Peyer's patch (tissue), 4 donors: ENCODE measurements around the gene SERTAD1. TPM values are rescaled to one million over a fixed set of nuclear protein-coding genes. Genes with fewer than 3 reads are reported as not detected.

Source experiments
- DNase-seq, 3 donors: peaks; one replicate each; pipeline ENCODE4 v3.0.0-alpha.2; 2017 to 2019
- H3K27ac ChIP-seq, 4 donors: fragments of 200-600 bp; sonication (generic); one replicate each; pipeline ENCODE4 v1.5.1; 2016 to 2019
- H3K27me3 ChIP-seq, 2 donors: fragments of 200-600 bp; sonication (generic); one replicate each; pipeline ENCODE4 v1.5.1; 2019
- H3K36me3 ChIP-seq, 3 donors: fragments of 200-600 bp; sonication (generic); one replicate each; pipeline ENCODE4 v1.5.1; 2016 to 2019
- H3K4me1 ChIP-seq, 4 donors: fragments of 200-600 bp; sonication (generic); one replicate each; pipeline ENCODE4 v1.5.1; 2016 to 2019
- H3K4me3 ChIP-seq, 4 donors: fragments of 200-600 bp; sonication (generic); 1 replicate in 3 of 4; 2 replicates in 1 of 4; pipeline ENCODE4 v1.5.1; 2016 to 2019; ENCODE audit warnings: mild to moderate bottlenecking in 1 of 4
- H3K9me3 ChIP-seq, 4 donors: fragments of 200-600 bp; sonication (generic); one replicate each; pipeline ENCODE4 v1.5.1; 2016 to 2019; ENCODE audit warnings: mild to moderate bottlenecking in 1 of 4
- CTCF ChIP-seq, 6 experiments: fragments of 450-650 bp in 4 of 6; fragments of 200-600 bp in 2 of 6; sonication (generic) in 1 of 6; IDR thresholded peaks; one replicate each; pipeline ENCODE4 v1.5.1; 2017 to 2019; ENCODE audit warnings: antibody characterized with exemption in 6 of 6, mild to moderate bottlenecking in 3 of 6, moderate library complexity in 1 of 6
- POLR2A ChIP-seq, 2 donors: fragments of 450-650 bp; IDR thresholded peaks; one replicate each; pipeline ENCODE4 v1.5.1; 2017; ENCODE audit warnings: antibody characterized with exemption in 2 of 2, mild to moderate bottlenecking in 2 of 2, moderate library complexity in 2 of 2
- total RNA-seq, 4 donors: library from RNA; depleted of rRNA; stranded (reverse); fragments of >200 nt; gene quantifications; one replicate each; pipeline ENCODE4 v1.1.0, GENCODE V29; 2016

Gene SERTAD1
- total RNA-seq, 4 donors from 2014 or later: 4.1 to 18.2 (median 11.6) TPM

GRCh38 chr19:40414542-40415535, 11.0 kb downstream of the SERTAD1 start:
- Histone ChIP-seq H3K4me3 (no peak overlapping the region), H3K27me3 (no peaks in the 10 kb centered on the region), H3K9me3 (no peaks in the 10 kb centered on the region), H3K27ac (no peak overlapping the region), H3K4me1 (peaks cover 0 to 9% (median 0%) of the 10 kb centered on the region in 4 donors), H3K36me3 (no peaks in the 10 kb centered on the region)
- no peak for TF ChIP-seq POLR2A (IDR thresholded peaks at IDR 0.05)
- TF ChIP-seq CTCF (IDR thresholded peaks at IDR 0.05): no peak
- DNase-seq: no peak

GRCh38 chr19:40413291-40413845, 12.4 kb downstream of the SERTAD1 start, which contains the start of gene PRX:
PRX (minus strand) TSS chr19:40413378; CDS start chr19:40407932, 5,446 bp downstream.
- no peak within 1 kb of the TSS for H3K4me3 ChIP-seq
- H3K27ac ChIP-seq: no peak within 1 kb of the TSS
- peaks cover 0 to 9% (median 0%) of the 10 kb centered on the region in 4 donors for H3K4me1 ChIP-seq
- no peaks in the 10 kb centered on the region for H3K36me3 ChIP-seq
- H3K27me3 ChIP-seq: no peaks in the 10 kb centered on the region
- DNase-seq: no peak
- TF ChIP-seq CTCF (IDR thresholded peaks at IDR 0.05): no peak
- TF ChIP-seq POLR2A (IDR thresholded peaks at IDR 0.05): no peak
- no peaks in the 10 kb centered on the region for H3K9me3 ChIP-seq

GRCh38 chr19:40412866-40413265, 12.9 kb downstream of the SERTAD1 start:
- no peaks in the 10 kb centered on the region for H3K9me3 ChIP-seq
- no peak for DNase-seq
- H3K4me3 ChIP-seq: no peak overlapping the region
- no peak overlapping the region for H3K27ac ChIP-seq
- H3K4me1 ChIP-seq: peaks cover 0 to 9% (median 0%) of the 10 kb centered on the region in 4 donors
- H3K36me3 ChIP-seq: no peaks in the 10 kb centered on the region
- H3K27me3 ChIP-seq: no peaks in the 10 kb centered on the region
- no peak for TF ChIP-seq POLR2A (IDR thresholded peaks at IDR 0.05)

- DNase-seq: no peak
- TF ChIP-seq CTCF (IDR thresholded peaks at IDR 0.05): no peak
- no peak for TF ChIP-seq POLR2A (IDR thresholded peaks at IDR 0.05)
- no peaks in the 10 kb centered on the region for H3K36me3 ChIP-seq
- no peak overlapping the region for H3K4me3 ChIP-seq
- no peaks in the 10 kb centered on the region for H3K27me3 ChIP-seq
- peaks cover 0 to 1% (median 0%) of the 10 kb centered on the region in 4 donors for H3K4me1 ChIP-seq
- no peaks in the 10 kb centered on the region for H3K9me3 ChIP-seq
- H3K27ac ChIP-seq: no peak overlapping the region
Observed at GRCh38 chr19:40411958-40412499, 13.8 kb downstream of the SERTAD1 start.

GRCh38 chr19:40411125-40411842, 14.5 kb downstream of the SERTAD1 start:
- no peak for DNase-seq
- peak overlapping the region in 2 of 4 donors; percentile 4 to 52 for H3K27ac ChIP-seq
- H3K27me3 ChIP-seq: no peaks in the 10 kb centered on the region
- no peak for TF ChIP-seq CTCF (IDR thresholded peaks at IDR 0.05)
- no peak for TF ChIP-seq POLR2A (IDR thresholded peaks at IDR 0.05)
- H3K36me3 ChIP-seq: no peaks in the 10 kb centered on the region
- H3K4me3 ChIP-seq: no peak overlapping the region
- H3K4me1 ChIP-seq: no peaks in the 10 kb centered on the region
- no peaks in the 10 kb centered on the region for H3K9me3 ChIP-seq
